ENCODE data around the gene GTPBP6.

The GTPBP6 gene

DNA sequence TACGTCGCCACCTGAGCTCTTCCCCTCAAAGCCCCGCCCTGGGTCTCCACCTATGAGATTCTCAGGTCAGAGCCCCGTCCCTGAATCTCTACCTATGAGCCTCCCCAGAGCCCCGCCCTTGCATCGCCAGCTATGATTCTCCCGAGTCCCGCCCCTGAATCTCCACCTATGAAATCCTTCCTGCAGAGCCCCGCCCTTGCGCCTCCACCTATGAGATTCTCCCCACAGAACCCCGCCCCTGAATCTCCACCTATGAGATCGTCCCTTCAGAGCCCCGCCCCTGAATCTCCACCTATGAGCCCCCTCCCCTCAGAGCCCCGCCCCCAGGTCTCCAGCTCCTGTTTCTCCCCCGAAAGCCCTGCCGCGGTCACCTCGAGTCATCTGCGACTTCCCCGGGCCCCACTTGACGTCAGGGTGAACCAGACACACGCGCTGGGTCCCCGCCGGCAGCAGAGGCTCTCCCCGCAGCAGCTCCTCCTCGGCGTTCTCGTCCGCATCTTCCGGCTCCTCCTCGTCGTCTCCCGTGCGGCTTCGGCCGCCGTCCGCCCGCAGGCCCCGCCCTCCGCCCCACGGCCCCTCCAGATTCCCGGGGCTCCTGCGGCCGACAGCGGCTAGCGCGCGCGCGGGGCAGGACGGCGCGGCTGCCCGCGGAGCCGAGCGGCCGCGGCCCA lies 393 bp downstream of the GTPBP6 start:
- Histone ChIP-seq H3K4me1 (ENCODE audit: control insufficient read depth in 1 of 2, insufficient read depth in 1 of 2, low read depth in 1 of 2, low read length in 1 of 2) (peaks cover 16 to 27% of the 10 kb centered on the region in 2 experiments), H3K9me3 (no peaks in the 10 kb centered on the region), H3K27ac (peak overlapping the region; percentile 97), H3K27me3 (peaks cover 25% of the 10 kb centered on the region), H3K4me3 (ENCODE audit: low read depth in 1 of 2, low read length in 1 of 2) (peak overlapping the region; percentile 91 to 99), H3K36me3 (peaks cover 18% of the 10 kb centered on the region)
- TF ChIP-seq, protein P1, sequence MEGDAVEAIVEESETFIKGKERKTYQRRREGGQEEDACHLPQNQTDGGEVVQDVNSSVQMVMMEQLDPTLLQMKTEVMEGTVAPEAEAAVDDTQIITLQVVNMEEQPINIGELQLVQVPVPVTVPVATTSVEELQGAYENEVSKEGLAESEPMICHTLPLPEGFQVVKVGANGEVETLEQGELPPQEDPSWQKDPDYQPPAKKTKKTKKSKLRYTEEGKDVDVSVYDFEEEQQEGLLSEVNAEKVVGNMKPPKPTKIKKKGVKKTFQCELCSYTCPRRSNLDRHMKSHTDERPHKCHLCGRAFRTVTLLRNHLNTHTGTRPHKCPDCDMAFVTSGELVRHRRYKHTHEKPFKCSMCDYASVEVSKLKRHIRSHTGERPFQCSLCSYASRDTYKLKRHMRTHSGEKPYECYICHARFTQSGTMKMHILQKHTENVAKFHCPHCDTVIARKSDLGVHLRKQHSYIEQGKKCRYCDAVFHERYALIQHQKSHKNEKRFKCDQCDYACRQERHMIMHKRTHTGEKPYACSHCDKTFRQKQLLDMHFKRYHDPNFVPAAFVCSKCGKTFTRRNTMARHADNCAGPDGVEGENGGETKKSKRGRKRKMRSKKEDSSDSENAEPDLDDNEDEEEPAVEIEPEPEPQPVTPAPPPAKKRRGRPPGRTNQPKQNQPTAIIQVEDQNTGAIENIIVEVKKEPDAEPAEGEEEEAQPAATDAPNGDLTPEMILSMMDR (IDR thresholded peaks at IDR 0.05) = no peak

DNA sequence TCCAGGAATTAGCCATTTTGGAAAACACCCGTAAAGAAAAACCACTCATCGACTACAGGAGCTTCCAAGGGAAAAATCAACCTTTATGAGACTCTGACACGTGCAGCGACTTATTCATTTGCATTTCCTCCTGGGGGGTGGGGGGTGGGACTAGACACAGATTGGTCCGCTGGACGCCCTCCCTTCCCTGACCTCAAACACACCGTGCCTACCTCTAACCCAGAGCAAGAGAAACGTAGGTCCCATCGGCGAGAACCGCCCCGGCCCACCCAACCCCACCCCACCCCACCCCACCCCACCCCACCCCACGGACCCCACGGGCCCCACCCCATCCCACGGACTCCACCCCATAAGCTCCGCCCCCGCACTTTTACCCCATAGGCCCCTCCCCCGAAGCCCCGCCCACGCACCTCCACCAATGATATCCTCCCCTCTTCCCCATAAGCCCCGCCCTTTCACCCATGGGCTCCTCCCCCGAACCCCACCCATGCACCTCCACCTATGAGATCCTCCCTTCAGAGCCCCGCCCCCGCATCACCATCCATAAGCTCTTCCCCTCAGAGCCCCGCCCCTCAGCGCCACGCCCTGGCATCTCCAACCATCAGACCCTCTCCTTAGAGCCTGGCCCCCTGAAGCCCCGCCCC lies 1.1 kb downstream of the GTPBP6 start:
- no peaks in the 10 kb centered on the region for H3K9me3 ChIP-seq
- H3K4me3 ChIP-seq (ENCODE audit: low read depth in 1 of 2, low read length in 1 of 2) = peak overlapping the region; percentile 91 to 99
- peak overlapping the region; percentile 97 for H3K27ac ChIP-seq
- peaks cover 18% of the 10 kb centered on the region for H3K27me3 ChIP-seq
- TF ChIP-seq, protein P1 (IDR thresholded peaks at IDR 0.05) = no peak
- peaks cover 16 to 24% of the 10 kb centered on the region in 2 experiments for H3K4me1 ChIP-seq (ENCODE audit: control insufficient read depth in 1 of 2, insufficient read depth in 1 of 2, low read depth in 1 of 2, low read length in 1 of 2)
- peaks cover 25% of the 10 kb centered on the region for H3K36me3 ChIP-seq

DNA sequence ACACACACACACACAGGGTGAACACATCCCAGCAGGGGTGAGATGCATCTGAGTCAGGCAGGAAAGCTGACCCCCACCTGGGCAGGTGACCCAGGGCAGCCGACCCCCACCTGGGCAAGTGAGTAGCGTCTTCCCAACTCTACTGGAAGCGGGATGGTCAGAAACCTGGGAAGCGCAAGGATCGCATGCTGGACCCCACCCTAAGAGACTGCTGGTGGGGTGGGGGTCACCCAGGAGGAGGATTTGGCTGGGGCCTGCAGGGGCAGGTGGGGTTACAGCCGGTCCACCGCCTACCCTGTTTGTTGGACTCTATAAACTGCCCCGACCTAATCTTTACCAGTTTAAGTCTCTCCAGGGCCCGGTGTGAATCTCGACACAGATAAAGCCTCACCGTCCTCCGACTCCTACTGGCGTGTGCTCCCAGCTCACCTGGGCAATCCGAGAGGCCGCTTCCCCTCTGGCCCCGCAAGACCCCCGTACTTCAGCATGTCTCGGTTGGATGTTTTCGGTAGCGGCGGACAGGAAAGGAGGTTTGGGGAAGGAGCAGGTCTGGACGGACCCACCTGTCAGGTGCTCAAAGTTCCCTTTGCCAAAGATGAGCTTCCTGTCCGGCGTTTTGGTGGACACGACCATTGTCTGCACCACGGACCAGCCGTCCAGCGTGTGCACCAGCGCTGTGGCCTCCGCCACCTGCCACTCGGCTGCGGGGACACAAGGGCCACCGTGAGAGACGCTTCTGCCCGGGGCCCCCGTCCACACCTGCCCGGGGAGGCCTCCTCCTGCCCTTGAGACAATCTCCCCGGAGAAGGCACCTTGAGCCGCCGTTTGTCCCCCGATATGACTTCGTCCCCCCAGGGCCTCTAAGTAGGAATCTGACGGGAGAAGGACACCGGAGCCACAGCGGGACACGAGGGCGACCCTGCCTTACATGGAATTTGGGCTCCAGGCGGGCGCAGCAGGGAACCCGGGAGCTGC lies 2.0 kb downstream of the GTPBP6 start:
- Histone ChIP-seq H3K4me1 (ENCODE audit: control insufficient read depth in 1 of 2, insufficient read depth in 1 of 2, low read depth in 1 of 2, low read length in 1 of 2) (peaks cover 16 to 24% of the 10 kb centered on the region in 2 experiments), H3K27me3 (peaks cover 15% of the 10 kb centered on the region), H3K4me3 (ENCODE audit: low read depth in 1 of 2, low read length in 1 of 2) (no peak overlapping the region), H3K27ac (peak overlapping the region; percentile 29), H3K36me3 (peaks cover 34% of the 10 kb centered on the region), H3K9me3 (no peaks in the 10 kb centered on the region)
- TF ChIP-seq, protein P1 (IDR thresholded peaks at IDR 0.05) = no peak

DNA sequence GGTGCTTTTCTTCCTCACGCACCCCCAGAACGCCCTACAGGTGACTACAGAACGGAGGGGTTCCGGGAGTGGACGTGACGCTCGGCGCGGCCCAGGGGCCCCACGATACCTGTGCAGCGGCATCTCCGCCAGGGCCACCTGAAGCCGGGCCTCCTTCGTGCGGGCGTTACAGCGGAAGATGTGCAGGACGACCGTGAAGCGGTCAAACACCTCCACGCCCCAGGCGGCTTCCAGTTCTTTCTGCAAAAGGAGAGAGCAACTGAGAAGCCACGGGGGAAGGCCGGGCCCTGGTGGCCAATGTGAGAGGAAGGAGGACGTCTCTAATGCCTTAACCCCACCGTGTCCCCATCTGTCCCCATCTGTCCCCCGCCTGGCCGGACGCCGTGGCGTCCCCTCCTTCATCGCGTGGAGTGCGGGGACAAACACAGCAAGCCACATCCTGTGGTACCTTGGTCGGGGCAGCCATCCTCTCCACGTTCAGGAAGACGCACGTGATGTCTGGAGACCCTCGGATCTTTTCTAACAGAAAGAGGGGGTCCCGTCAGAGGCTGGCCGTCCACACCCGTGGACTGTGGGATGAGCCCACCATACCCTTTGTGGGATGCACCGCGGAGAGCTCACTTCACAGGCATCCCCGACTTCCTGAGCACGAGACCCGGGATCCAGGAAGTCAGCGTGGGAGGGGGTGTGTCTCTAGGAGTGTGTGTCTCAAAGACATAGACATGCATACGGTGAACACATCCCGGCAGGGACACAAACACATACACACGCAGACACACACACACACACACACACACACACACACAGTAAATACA lies 3.6 kb downstream of the GTPBP6 start:
- Histone ChIP-seq H3K27me3 (peaks cover 4% of the 10 kb centered on the region), H3K27ac (no peak overlapping the region), H3K9me3 (no peaks in the 10 kb centered on the region), H3K4me1 (ENCODE audit: control insufficient read depth in 1 of 2, insufficient read depth in 1 of 2, low read depth in 1 of 2, low read length in 1 of 2) (peaks cover 7 to 14% of the 10 kb centered on the region in 2 experiments), H3K4me3 (ENCODE audit: low read depth in 1 of 2, low read length in 1 of 2) (no peak overlapping the region), H3K36me3 (peaks cover 46% of the 10 kb centered on the region)
- TF ChIP-seq, protein P1 (IDR thresholded peaks at IDR 0.05) = no peak

DNA sequence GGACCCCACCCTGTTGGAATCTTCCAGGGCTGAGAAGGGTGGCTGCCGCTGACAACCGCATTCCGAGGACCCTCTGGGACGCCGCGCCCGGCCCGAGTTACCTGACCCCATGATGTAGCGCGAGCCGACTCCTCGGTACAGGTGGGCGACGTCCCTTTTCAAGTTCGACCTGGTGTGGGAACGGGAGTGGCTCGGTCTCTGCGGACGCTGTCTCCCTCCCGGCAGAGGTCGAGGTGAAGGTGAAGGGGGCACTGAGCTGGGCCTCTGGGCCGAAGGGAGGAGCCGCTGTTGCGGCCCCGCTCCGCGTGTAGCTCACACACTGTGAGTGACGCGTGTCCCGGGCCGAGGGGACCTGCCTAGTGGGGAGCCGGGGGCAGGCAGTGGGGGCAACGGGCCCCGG lies 4.5 kb downstream of the GTPBP6 start:
- Histone ChIP-seq H3K4me3 (ENCODE audit: low read depth in 1 of 2, low read length in 1 of 2) (no peak overlapping the region), H3K4me1 (ENCODE audit: control insufficient read depth in 1 of 2, insufficient read depth in 1 of 2, low read depth in 1 of 2, low read length in 1 of 2) (peaks cover 0 to 5% of the 10 kb centered on the region in 2 experiments), H3K27ac (no peak overlapping the region), H3K9me3 (no peaks in the 10 kb centered on the region), H3K36me3 (peaks cover 50% of the 10 kb centered on the region), H3K27me3 (no peaks in the 10 kb centered on the region)
- TF ChIP-seq, protein P1 (IDR thresholded peaks at IDR 0.05) = no peak

Data from neutrophil (primary cell).